GM23338 (cell line): ENCODE results near the gene CALML3. TPM values are rescaled to one million over a fixed set of nuclear protein-coding genes. Genes with fewer than 3 reads are reported as not detected.
A peak's percentile ranks its signal among the peaks of the same experiment; 100 is the strongest.

ENCODE experiments used
- ATAC-seq: fragments of 200-7000 bp; cut with Tn5 transposase; 3 replicates; pipeline ENCODE4 v1.9.1; 2020
- DNase-seq: peaks from one replicate; pipeline ENCODE4 v3.0.0-alpha.2; 2015; ENCODE audit warnings: low spot score
- H2AFZ ChIP-seq: fragments of 200-600 bp; sonication (generic); 2 replicates; pipeline ENCODE4 v1.8.0; 2016; ENCODE audit warnings: antibody characterized with exemption, mild to moderate bottlenecking, moderate library complexity
- H3F3A ChIP-seq: fragments of 200-600 bp; sonication (generic); replicated peaks from 2 replicates; pipeline ENCODE4 v1.8.0; 2017; ENCODE audit warnings: antibody characterized with exemption, mixed run types, low read depth
- H3K27ac ChIP-seq: fragments of 200-600 bp; sonication (generic); 2 replicates; pipeline ENCODE4 v1.6.1; 2016; ENCODE audit warnings: low read depth
- H3K27me3 ChIP-seq: fragments of 200-600 bp; sonication (generic); 2 replicates; pipeline ENCODE4 v1.8.0; 2016; ENCODE audit warnings: mild to moderate bottlenecking, mixed run types, moderate library complexity; ENCODE audit not compliant: insufficient read depth
- H3K36me3 ChIP-seq: fragments of 200-600 bp; sonication (generic); 2 replicates; pipeline ENCODE4 v1.8.0; 2016; ENCODE audit warnings: mild to moderate bottlenecking; ENCODE audit not compliant: insufficient read depth
- H3K4me1 ChIP-seq: fragments of 200-600 bp; sonication (generic); 2 replicates; pipeline ENCODE4 v1.8.0; 2016; ENCODE audit warnings: mild to moderate bottlenecking, moderate library complexity; ENCODE audit not compliant: insufficient read depth
- H3K4me2 ChIP-seq: fragments of 200-600 bp; sonication (generic); 2 replicates; pipeline ENCODE4 v1.7.1; 2017; ENCODE audit warnings: mixed run types
- H3K4me3 ChIP-seq: fragments of 200-600 bp; sonication (generic); 2 replicates; pipeline ENCODE4 v1.6.1; 2016; ENCODE audit warnings: mixed run types
- H3K79me2 ChIP-seq: fragments of 200-600 bp; sonication (generic); replicated peaks from 2 replicates; pipeline ENCODE4 v1.8.0; 2017; ENCODE audit warnings: mild to moderate bottlenecking; ENCODE audit not compliant: insufficient read depth
- H3K9me2 ChIP-seq: fragments of 200-600 bp; sonication (generic); 2 replicates; pipeline ENCODE4 v1.8.0; 2017; ENCODE audit not compliant: insufficient read depth
- H4K20me1 ChIP-seq: fragments of 200-600 bp; sonication (generic); replicated peaks from 2 replicates; pipeline ENCODE4 v1.8.0; 2017; ENCODE audit warnings: mild to moderate bottlenecking; ENCODE audit not compliant: insufficient read depth
- H3K27ac Mint-ChIP-seq: 2 replicates; pipeline ENCODE4 v1.8.0; 2020; ENCODE audit warnings: inconsistent platforms, mild to moderate bottlenecking, moderate library complexity, mixed read lengths
- H3K27me3 Mint-ChIP-seq: 3 replicates; pipeline ENCODE4 v1.8.0; 2022; ENCODE audit warnings: low read depth, mild to moderate bottlenecking, moderate library complexity, mixed read lengths, inconsistent platforms; ENCODE audit not compliant: insufficient read depth, poor library complexity
- H3K36me3 Mint-ChIP-seq: 3 replicates; pipeline ENCODE4 v1.8.0; 2021; ENCODE audit warnings: low read depth, mild to moderate bottlenecking, inconsistent platforms, moderate library complexity, mixed read lengths
- H3K4me1 Mint-ChIP-seq: 3 replicates; pipeline ENCODE4 v1.8.0; 2020; ENCODE audit warnings: mild to moderate bottlenecking, inconsistent platforms, mixed read lengths
- H3K4me3 Mint-ChIP-seq: 3 replicates; pipeline ENCODE4 v1.8.0; 2021; ENCODE audit warnings: moderate library complexity, mild to moderate bottlenecking, inconsistent platforms, mixed read lengths
- H3K9me3 Mint-ChIP-seq: 3 replicates; pipeline ENCODE4 v1.8.0; 2020; ENCODE audit warnings: moderate library complexity, mild to moderate bottlenecking, inconsistent platforms, mixed read lengths
- ETS1 ChIP-seq: IDR thresholded peaks from 2 replicates; pipeline ENCODE4 v1.6.1; 2016; ENCODE audit warnings: antibody characterized with exemption
- POLR2AphosphoS5 ChIP-seq: IDR thresholded peaks from 2 replicates; pipeline ENCODE4 v1.6.1; 2016; ENCODE audit warnings: antibody characterized with exemption, low read depth
- REST ChIP-seq: IDR thresholded peaks from one replicate; pipeline ENCODE4 v1.6.1; 2018; ENCODE audit warnings: antibody characterized with exemption; ENCODE audit not compliant: unreplicated experiment
- ZNF462 ChIP-seq: fragments of 250-450 bp; sonication (Bioruptor Pico); IDR thresholded peaks from 2 replicates; pipeline ENCODE4 v1.5.0; 2020; ENCODE audit warnings: mild to moderate bottlenecking, moderate library complexity
- polyA plus RNA-seq: library from polyadenylated mRNA; unstranded; fragments of >200 nt; fragmentation: Nextera tagmentation; extraction: Ambion mirVana; gene quantifications from 2 replicates; pipeline ENCODE4 v1.2.1, GENCODE V29; 2016
- total RNA-seq: library from RNA; depleted of rRNA; stranded (reverse); fragments of >200 nt; shearing (Covaris generic); gene quantifications from 2 replicates; pipeline ENCODE4 v1.2.3, GENCODE V29; 2014

The CALML3 gene
- total and polyA plus RNA-seq, 2 experiments from 2014 or later: not detected

- no peak for TF ChIP-seq ETS1
- no peak for TF ChIP-seq POLR2AphosphoS5
Measured at GRCh38 chr10:5485948-5486852, 38.6 kb upstream of the CALML3 start (continued).

- no peak overlapping the region for H3K27ac Mint-ChIP-seq
- Histone ChIP-seq H3K4me1 (no peaks in the 10 kb centered on the region), H3F3A (no peaks in the 10 kb centered on the region), H3K36me3 (no peaks in the 10 kb centered on the region), H3K4me3 (no peak overlapping the region), H3K4me2 (no peak overlapping the region), H3K79me2 (no peaks in the 10 kb centered on the region), H3K27ac (no peak overlapping the region), H2AFZ (peak overlapping the region; percentile 81; the same call in 1 of the 2 replicates), H4K20me1 (no peaks in the 10 kb centered on the region), H3K9me2 (peaks cover 7% of the 10 kb centered on the region; the same call in 1 of the 2 replicates), H3K27me3 (no peaks in the 10 kb centered on the region)
- peaks cover 2% of the 10 kb centered on the region; the same call in 1 of the 3 replicates for H3K36me3 Mint-ChIP-seq
- DNase-seq (no peak), ATAC-seq (peak; percentile 13)
- peaks cover 6% of the 10 kb centered on the region; the same call in 1 of the 3 replicates for H3K9me3 Mint-ChIP-seq
- H3K4me3 Mint-ChIP-seq: no peak overlapping the region
- H3K27me3 Mint-ChIP-seq: peaks cover 24% of the 10 kb centered on the region
- TF ChIP-seq REST (no peak), ZNF462 (CRISPR knock-in tag) (no peak)
- peaks cover 23% of the 10 kb centered on the region for H3K4me1 Mint-ChIP-seq
Measured at GRCh38 chr10:5486853-5487235, 37.9 kb upstream of the CALML3 start.
